Ishikawa (cell line): ENCODE data around the gene LPAR5.

ENCODE experiments used
- EP300 ChIP-seq: IDR thresholded peaks from 2 replicates; pipeline ENCODE4 v1.6.1; 2012; ENCODE audit warnings: borderline replicate concordance
- NFIC ChIP-seq: IDR thresholded peaks from 2 replicates; pipeline ENCODE4 v1.6.1; 2012
- TAF1 ChIP-seq: IDR thresholded peaks from 2 replicates; pipeline ENCODE4 v1.6.1; 2012; ENCODE audit warnings: low read depth, mild to moderate bottlenecking
- TEAD4 ChIP-seq: IDR thresholded peaks from 2 replicates; pipeline ENCODE4 v1.6.1; 2012
- YY1 ChIP-seq: IDR thresholded peaks from 2 replicates; pipeline ENCODE4 v1.6.1; 2012; ENCODE audit warnings: low read depth
- TF ChIP-seq, protein P1 (sequence below): IDR thresholded peaks from 2 replicates; pipeline ENCODE4 v1.6.1; 2012

DNA sequence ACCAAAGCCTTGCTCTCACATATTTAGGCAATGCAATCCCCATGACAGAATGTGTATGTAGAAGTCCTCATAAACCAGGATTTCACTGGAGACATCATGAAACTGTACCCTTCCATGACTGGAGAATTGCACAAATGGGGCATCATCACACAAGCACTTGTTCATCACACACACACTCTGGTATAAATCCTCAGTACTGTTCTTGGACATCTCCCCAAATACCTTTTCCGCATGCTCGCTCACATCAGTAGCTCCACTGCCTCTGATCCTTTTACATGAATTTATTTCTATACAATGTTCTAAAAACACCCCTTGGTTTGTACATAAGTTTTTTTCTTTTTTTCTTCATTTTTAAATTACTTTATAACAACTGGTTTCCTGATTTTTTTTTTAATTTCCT lies 30.5 kb upstream of the LPAR5 start:
- TF ChIP-seq, protein P1, sequence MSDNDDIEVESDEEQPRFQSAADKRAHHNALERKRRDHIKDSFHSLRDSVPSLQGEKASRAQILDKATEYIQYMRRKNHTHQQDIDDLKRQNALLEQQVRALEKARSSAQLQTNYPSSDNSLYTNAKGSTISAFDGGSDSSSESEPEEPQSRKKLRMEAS, result no peak
- TF ChIP-seq TAF1, result no peak
- no peak for TF ChIP-seq EP300
- no peak for TF ChIP-seq NFIC
- no peak for TF ChIP-seq TEAD4
- no peak for TF ChIP-seq YY1
